DND-41 (cell line): ENCODE data around the gene PPP4C.

ENCODE experiments used
- EZH2 ChIP-seq: IDR thresholded peaks from 3 replicates; pipeline ENCODE4 v1.6.1; 2012; ENCODE audit warnings: borderline replicate concordance, low read depth, mild to moderate bottlenecking, moderate library complexity, low read length, inconsistent platforms; ENCODE audit not compliant: severe bottlenecking
- TF ChIP-seq, protein P1 (sequence below): IDR thresholded peaks from 2 replicates; pipeline ENCODE4 v1.5.1; 2012; ENCODE audit warnings: borderline replicate concordance, low read length, moderate library complexity, mild to moderate bottlenecking; ENCODE audit not compliant: poor library complexity, severe bottlenecking; ENCODE audit errors: extremely low read depth

- TF ChIP-seq, protein P1, sequence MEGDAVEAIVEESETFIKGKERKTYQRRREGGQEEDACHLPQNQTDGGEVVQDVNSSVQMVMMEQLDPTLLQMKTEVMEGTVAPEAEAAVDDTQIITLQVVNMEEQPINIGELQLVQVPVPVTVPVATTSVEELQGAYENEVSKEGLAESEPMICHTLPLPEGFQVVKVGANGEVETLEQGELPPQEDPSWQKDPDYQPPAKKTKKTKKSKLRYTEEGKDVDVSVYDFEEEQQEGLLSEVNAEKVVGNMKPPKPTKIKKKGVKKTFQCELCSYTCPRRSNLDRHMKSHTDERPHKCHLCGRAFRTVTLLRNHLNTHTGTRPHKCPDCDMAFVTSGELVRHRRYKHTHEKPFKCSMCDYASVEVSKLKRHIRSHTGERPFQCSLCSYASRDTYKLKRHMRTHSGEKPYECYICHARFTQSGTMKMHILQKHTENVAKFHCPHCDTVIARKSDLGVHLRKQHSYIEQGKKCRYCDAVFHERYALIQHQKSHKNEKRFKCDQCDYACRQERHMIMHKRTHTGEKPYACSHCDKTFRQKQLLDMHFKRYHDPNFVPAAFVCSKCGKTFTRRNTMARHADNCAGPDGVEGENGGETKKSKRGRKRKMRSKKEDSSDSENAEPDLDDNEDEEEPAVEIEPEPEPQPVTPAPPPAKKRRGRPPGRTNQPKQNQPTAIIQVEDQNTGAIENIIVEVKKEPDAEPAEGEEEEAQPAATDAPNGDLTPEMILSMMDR, result peak; percentile 3
- no peak for TF ChIP-seq EZH2
These were observed 9.6 kb upstream of the PPP4C start for GRCh38 chr16:30065943-30066760.
